GM12873 (cell line): ENCODE data around the gene CATSPER1.
A peak's percentile ranks its signal among the peaks of the same experiment; 100 is the strongest.

ENCODE experiments used
- CTCF ChIP-seq: IDR thresholded peaks from 2 replicates; pipeline ENCODE4 v1.5.1; 2012; ENCODE audit warnings: low read depth, mild to moderate bottlenecking, moderate library complexity, low read length, control low read depth; ENCODE audit not compliant: insufficient read depth; ENCODE audit errors: missing control alignments

Gene CATSPER1

GRCh38 chr11:66069715-66070603, 43.7 kb upstream of the CATSPER1 start, which contains the start of gene PACS1:
Gene PACS1, plus strand, starts transcription at chr11:66070272. Its CDS starts 215 bp downstream, at chr11:66070487.
- no peak for TF ChIP-seq CTCF

- TF ChIP-seq CTCF = peak; percentile 47
These were observed 42.8 kb upstream of the CATSPER1 start for GRCh38 chr11:66068923-66069714.

DNA sequence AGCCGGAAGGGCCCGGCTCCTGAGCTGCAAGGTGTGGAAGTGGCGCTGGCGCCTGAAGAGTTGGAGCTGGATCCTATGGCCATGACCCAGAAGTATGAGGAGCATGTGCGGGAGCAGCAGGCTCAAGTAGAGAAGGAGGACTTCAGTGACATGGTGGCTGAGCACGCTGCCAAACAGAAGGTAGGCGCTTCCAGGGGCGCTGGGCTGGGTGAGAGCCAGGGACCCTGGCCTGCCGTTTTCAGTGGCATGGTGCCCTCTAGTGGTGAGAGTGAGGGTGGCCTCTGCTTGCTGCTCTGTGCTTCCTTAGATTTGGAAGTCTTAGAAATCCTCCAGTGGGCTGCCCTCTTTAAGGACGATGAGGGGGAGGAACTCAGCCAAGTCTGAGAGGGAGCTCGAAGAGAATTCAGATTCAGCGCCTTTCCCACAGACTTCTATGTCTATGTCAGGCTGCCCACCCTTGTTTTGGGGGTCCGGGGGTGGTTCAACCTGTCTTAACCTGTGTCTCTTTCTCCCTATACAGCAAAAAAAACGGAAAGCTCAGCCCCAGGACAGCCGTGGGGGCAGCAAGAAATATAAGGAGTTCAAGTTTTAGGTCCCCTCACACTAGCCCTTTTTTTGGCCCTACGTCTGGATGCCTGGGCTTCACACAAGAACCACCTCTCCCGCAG, 42.0 kb upstream of the CATSPER1 start:
- peak; percentile 94 for TF ChIP-seq CTCF

GRCh38 chr11:66067640-66068039, 41.4 kb upstream of the CATSPER1 start:
- no peak for TF ChIP-seq CTCF

- TF ChIP-seq CTCF = no peak
These were observed 40.5 kb upstream of the CATSPER1 start for GRCh38 chr11:66066751-66067150.

DNA sequence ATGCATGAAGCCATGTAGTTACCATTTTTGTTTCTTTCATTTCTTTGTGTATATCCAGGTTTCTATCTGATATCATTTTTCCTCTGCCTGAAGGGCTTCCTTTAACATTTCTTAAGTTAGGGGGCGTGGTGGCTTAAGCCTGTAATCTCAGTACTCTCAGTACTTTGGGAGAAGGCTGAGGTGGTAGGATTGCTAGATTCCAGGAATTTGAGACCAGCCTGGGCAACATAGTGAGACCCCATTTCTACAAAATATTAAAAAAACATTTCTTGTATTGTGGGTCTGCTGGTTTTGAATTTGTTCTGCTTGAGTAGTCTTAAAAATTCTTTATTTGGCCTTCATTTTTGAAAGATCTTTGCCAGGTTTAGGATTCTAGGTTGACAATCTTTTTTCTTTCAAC, 38.3 kb upstream of the CATSPER1 start:
- TF ChIP-seq CTCF = no peak

DNA sequence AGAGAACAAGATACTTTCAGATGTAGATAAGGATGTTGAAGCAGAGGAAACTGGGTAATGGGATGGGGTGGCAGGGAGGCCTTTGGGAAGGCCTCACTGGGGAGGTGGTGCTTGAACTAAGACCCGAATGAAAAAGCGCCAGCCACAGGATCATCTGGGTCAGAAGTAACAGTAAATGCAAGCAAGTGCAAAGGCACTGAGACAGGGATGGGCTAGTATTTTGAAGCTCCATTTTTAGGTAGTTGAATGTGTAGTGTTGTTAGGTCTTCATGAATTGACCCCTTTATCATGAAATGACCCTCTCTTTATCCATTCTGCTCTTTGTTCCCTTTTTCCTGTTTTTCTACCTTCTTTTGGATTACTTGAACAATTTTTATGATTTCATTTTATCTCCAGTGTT, 37.6 kb upstream of the CATSPER1 start:
- no peak for TF ChIP-seq CTCF
